Subcutaneous adipose tissue (tissue), 4 donors: ENCODE results near the gene SHB. TPM values are rescaled to one million over a fixed set of nuclear protein-coding genes. Genes with fewer than 3 reads are reported as not detected.

ENCODE experiments used
- CTCF ChIP-seq: fragments of 450-650 bp; IDR thresholded peaks from one replicate; pipeline ENCODE4 v1.5.1; 2016; ENCODE audit warnings: low read depth, mild to moderate bottlenecking, control low read depth, antibody characterized with exemption, moderate library complexity
- total RNA-seq, 4 donors: library from RNA; depleted of rRNA; stranded (reverse); fragments of >200 nt; gene quantifications; one replicate each; pipeline ENCODE4 v1.1.0, GENCODE V29; 2016

Gene SHB
- total RNA-seq, 4 donors from 2014 or later: 2.6 to 5.7 (median 4.7) TPM

- TF ChIP-seq CTCF: no peak
These were observed 52.5 kb downstream of the SHB start for GRCh38 chr9:38016375-38017135.

- no peak for TF ChIP-seq CTCF
These were observed 53.1 kb downstream of the SHB start for GRCh38 chr9:38015906-38016305.

DNA sequence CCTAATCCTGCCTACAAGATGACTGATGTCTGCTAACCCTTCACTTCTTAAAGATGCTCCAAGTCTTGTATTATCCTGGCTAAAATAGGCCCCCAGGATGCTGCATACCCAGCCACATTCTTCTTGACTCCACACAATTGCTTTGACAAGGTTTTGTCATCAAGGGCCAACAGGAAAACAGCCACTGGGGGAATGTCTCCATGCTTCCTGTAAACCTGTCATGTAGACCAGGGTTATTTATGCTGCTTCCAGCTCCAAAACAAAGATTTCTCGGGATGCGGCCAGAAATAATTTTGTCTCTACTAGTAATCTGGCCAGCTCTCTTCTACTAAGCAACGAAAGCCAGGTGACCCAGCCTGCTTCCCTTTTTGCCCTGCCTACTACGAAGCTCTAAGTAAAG is 53.8 kb downstream of the SHB start:
- no peak for TF ChIP-seq CTCF

GRCh38 chr9:38012767-38013450 is 56.1 kb downstream of the SHB start:
- TF ChIP-seq CTCF: no peak

DNA sequence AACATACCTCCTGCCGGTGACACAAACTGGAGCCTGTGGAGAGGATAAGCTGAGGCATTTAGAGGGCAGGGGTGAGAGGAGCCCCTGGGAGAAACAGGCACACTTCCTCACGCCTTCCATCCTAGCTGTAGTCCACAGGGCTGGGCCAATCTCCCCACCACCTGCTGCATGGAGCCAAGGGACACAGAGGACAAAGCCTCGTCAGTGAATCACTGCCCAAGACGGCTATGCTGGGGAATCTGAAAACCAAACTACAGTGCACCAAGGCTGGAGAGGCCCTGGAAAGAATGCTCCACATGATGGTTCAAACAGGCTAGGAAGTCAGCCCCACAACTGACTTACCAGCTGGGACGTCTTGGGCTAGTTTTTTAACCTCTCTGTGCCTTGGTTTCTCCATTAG is 57.0 kb downstream of the SHB start:
- no peak for TF ChIP-seq CTCF

- no peak for TF ChIP-seq CTCF
These were observed 57.9 kb downstream of the SHB start for GRCh38 chr9:38010918-38011704.

DNA sequence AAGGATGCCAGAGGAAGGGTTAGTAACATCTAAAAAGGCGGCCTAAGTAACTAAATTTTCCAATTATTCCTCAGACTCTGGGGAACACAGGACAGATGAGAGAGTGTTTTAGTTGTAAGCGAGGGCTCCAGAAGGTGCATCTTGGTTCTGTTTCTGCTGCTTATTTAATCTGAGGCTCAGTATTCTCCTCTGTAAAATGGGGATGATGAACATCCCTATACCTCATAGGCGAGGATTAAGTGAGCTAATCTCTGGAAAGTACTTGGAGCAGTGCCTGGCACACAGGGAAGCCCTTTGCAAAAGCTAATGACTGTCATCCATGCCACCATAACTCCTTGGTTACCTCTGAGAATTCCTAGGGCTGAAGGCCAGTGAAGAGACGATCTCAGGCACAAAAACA is 59.0 kb downstream of the SHB start:
- TF ChIP-seq CTCF: no peak
